Ovary (tissue), 9 donors: Measurements from ENCODE around the gene PHC1. TPM values are rescaled to one million over a fixed set of nuclear protein-coding genes. Genes with fewer than 3 reads are reported as not detected.

Experiments used
- DNase-seq, 5 donors: peaks; one replicate each; pipeline ENCODE4 v3.0.0-alpha.2; 2019 to 2020
- H3K27ac ChIP-seq, 2 donors: fragments of 200-600 bp; one replicate each; pipeline versions ENCODE4 v1.5.1 to v1.8.0; 2019 to 2022
- H3K27me3 ChIP-seq: fragments of 200-600 bp; one replicate; pipeline ENCODE4 v1.8.0; 2022
- H3K36me3 ChIP-seq: fragments of 200-600 bp; sonication (generic); one replicate; pipeline ENCODE4 v1.5.1; 2019
- H3K4me1 ChIP-seq: one replicate; pipeline ENCODE4 v1.8.1; 2013; ENCODE audit warnings: mild to moderate bottlenecking, moderate library complexity; ENCODE audit not compliant: insufficient read depth
- H3K4me3 ChIP-seq: fragments of 200-600 bp; sonication (generic); one replicate; pipeline ENCODE4 v1.5.1; 2017
- H3K9me3 ChIP-seq, 2 donors: fragments of 200-600 bp in 1 of 2; sonication (generic) in 1 of 2; one replicate each; pipeline versions ENCODE4 v1.5.1 to v1.8.1; 2013 to 2019; ENCODE audit warnings: mild to moderate bottlenecking in 1 of 2, moderate library complexity in 1 of 2
- EP300 ChIP-seq: sonication (generic); formaldehyde crosslinking; IDR thresholded peaks from one replicate; pipeline ENCODE4 v1.6.1; 2017; ENCODE audit warnings: antibody characterized with exemption
- POLR2A ChIP-seq: fragments of 450-650 bp; IDR thresholded peaks from one replicate; pipeline ENCODE4 v1.6.1; 2017; ENCODE audit warnings: antibody characterized with exemption, mild to moderate bottlenecking, moderate library complexity
- WGBS, 3 donors: extraction: QIAGEN DNeasy Blood & Tissue Kit in 1 of 3; methylation state at CpG; one replicate each; pipeline versions ENCODE4 v1.1.5 to v1.1.7; 2013 to 2017; 5-methylcytosine and 5-hydroxymethylcytosine counted together
- intact Hi-C, 4 donors: fragments of 100-400 bp; cut with DNase I; formaldehyde crosslinking; loops; one replicate each; pipeline versions ENCODE4 v1.11.0 to v1.15.1; 2022 to 2023
- polyA plus RNA-seq, 2 donors: library from polyadenylated mRNA; stranded (reverse); fragments of 200-250 nt in 1 of 2; fragments of 350-450 nt in 1 of 2; fragmentation: Illumina TruSeq in 1 of 2; extraction: RNeasy Lipid Tissue Mini Kit (QIAGEN cat#74804) in 1 of 2; gene quantifications; one replicate each; pipeline ENCODE4 v1.2.3, GENCODE V29; 2013 to 2014
- total RNA-seq, 7 donors: library from RNA; depleted of rRNA in 2 of 7; stranded (reverse); fragments of >200 nt in 2 of 7; fragmentation: NEBNext Ultra II Directional in 3 of 7; extraction: Animal tissue kit (Norgen Biotek cat#: 25700) in 3 of 7; gene quantifications; one replicate each; pipeline versions ENCODE4 v1.1.0 to v1.2.4, GENCODE V29; 2016 to 2023
- TF ChIP-seq, protein P1 (sequence below), 3 donors: fragments of 450-650 bp in 2 of 3; fragments of 200-600 bp in 1 of 3; IDR thresholded peaks; one replicate each; pipeline versions ENCODE4 v1.5.1 to v1.8.0; 2016 to 2022; ENCODE audit warnings: antibody characterized with exemption in 3 of 3, mild to moderate bottlenecking in 1 of 3
- donor health status: DM: no; HTN: no; CAD: no; lungs with moderate emphysema.
- donor health status: DM: no; HTN: no; CAD: no.
- donor health status: Bipolar disorder and iron deficiency.
- donor health status: DM: yes; HTN: yes; CAD: no.
- donor health status: DM: no; HTN: no; CAD: no.
- donor health status: DM: yes; HTN: yes; CAD: no.

Gene PHC1
- total and polyA plus RNA-seq, 9 donors: 35.0 to 66.6 (median 53.9) TPM

DNA sequence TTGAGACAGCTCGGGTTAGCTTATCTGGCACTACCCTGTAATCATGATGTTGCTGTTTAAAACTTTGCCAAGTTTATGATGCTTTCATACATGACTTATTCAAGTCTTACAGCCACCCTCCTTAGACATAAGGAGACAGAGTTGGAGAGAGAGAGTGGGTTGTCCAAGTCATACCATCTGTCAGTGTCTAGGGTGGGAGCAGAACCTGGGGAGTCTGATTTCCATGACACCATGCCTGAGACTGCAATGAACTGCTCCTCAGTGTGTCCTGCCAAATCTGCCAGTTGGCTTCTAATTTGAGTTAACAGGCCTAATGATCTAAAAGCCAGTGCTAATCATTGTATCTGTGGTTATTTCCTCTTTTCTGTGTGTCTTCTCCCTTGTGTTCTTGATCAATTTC is 43.7 kb upstream of the PHC1 start:
- Histone ChIP-seq H3K4me1 (no peaks in the 10 kb centered on the region), H3K27ac (no peak overlapping the region), H3K36me3 (no peaks in the 10 kb centered on the region), H3K4me3 (no peak overlapping the region), H3K9me3 (no peaks in the 10 kb centered on the region), H3K27me3 (no peaks in the 10 kb centered on the region)
- TF ChIP-seq EP300 (no peak), POLR2A (no peak)
- TF ChIP-seq, protein P1, sequence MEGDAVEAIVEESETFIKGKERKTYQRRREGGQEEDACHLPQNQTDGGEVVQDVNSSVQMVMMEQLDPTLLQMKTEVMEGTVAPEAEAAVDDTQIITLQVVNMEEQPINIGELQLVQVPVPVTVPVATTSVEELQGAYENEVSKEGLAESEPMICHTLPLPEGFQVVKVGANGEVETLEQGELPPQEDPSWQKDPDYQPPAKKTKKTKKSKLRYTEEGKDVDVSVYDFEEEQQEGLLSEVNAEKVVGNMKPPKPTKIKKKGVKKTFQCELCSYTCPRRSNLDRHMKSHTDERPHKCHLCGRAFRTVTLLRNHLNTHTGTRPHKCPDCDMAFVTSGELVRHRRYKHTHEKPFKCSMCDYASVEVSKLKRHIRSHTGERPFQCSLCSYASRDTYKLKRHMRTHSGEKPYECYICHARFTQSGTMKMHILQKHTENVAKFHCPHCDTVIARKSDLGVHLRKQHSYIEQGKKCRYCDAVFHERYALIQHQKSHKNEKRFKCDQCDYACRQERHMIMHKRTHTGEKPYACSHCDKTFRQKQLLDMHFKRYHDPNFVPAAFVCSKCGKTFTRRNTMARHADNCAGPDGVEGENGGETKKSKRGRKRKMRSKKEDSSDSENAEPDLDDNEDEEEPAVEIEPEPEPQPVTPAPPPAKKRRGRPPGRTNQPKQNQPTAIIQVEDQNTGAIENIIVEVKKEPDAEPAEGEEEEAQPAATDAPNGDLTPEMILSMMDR (IDR thresholded peaks at IDR 0.05): no peak
- no peak for DNase-seq
- intact Hi-C loops: no loop called here
- whole genome bisulfite sequencing, 3 donors: 31 to 40% (median 33%) methylated on average over 1 of the region's 1 CpG

DNA sequence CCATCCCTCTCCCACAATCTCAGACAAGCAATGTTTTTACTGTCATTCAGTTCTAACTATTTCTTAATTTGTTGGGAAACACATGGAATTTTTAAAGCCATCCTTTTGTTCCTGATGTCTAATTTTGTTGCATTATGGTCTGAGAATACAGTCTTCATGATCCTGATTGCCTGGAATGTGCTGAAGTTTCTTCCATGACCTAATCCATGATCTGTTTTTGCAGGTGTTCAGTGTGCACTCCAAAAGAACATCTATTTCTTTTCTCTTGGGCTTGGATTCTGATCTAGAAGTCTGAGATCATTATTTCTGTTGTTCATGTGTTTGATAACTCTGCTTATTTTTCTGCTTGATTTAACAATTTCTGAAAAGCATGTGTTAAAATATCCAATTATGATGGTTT is 43.2 kb upstream of the PHC1 start:
- H3K36me3 ChIP-seq: no peaks in the 10 kb centered on the region
- intact Hi-C loops: no loop called here
- no peaks in the 10 kb centered on the region for H3K4me1 ChIP-seq
- DNase-seq: no peak
- H3K27ac ChIP-seq: no peak overlapping the region
- H3K9me3 ChIP-seq: no peaks in the 10 kb centered on the region
- H3K27me3 ChIP-seq: no peaks in the 10 kb centered on the region
- no peak overlapping the region for H3K4me3 ChIP-seq
- TF ChIP-seq, protein P1 (IDR thresholded peaks at IDR 0.05): no peak
- TF ChIP-seq POLR2A (no peak), EP300 (no peak)

DNA sequence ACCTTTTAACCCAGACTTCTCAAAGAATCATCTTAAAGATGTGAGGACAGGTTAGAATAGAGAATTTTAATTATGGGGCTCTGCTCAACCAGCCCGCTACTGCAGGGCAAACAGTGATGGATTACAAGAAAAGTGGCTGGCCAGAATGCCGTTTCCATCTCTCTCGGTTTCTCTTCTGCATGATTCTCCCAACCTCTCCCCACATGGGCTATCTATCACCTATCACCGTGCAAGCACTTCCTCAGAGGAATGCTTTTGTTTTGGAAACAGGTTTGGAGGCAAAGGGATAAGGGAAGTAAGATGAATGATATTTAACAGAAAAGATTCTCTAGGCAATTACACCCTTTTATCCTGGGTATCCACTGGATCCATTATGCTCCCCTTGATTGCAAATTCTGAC is 37.4 kb upstream of the PHC1 start:
- Histone ChIP-seq H3K4me1 (no peaks in the 10 kb centered on the region), H3K36me3 (no peaks in the 10 kb centered on the region), H3K4me3 (no peak overlapping the region), H3K9me3 (no peaks in the 10 kb centered on the region), H3K27me3 (no peaks in the 10 kb centered on the region), H3K27ac (no peak overlapping the region)
- no peak for TF ChIP-seq EP300
- TF ChIP-seq, protein P1 (IDR thresholded peaks at IDR 0.05): no peak
- 36 to 41% (median 41%) methylated on average over 4 of the region's 4 CpGs for WGBS, 3 donors
- intact Hi-C loops: no loop called here
- no peak for DNase-seq

DNA sequence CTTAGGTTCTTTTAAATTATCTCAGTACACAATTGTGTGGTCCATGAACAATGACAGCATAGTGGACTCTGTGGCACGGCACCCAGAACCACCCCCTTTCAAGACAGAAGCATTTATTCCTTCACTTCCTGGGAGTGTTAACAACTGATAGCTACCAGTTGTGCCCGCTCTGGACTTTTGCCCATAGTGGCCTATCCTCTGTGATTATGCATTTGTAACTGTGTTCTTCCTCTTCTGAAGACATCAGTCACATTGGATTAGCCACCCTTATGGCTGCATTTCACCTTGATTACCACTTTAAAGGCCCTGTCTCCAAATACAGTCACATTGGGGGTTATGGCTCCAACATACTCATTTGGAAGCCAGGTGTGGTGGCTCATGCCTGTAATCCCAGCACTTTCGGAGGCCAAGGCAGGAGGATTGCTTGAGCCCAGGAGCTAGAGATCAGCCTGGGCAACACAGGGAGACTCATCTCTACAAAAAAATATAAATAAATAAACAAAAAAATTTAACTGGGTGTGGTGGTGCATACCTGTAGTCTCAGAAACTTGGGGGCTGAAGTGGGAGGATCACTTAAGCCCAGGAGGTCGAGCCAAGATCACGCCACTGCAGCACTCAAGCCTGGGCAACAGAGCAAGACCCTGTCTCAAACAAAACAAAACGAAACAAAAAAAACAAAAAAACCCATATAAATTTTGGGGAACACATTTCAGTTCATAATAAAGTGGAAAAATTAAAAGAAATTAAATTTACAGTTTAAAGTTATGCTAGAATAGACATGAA is 27.6 kb upstream of the PHC1 start:
- H3K27me3 ChIP-seq: no peaks in the 10 kb centered on the region
- H3K27ac ChIP-seq: no peak overlapping the region
- DNase-seq: no peak
- intact Hi-C loops: loop anchor here in 2 of 4 donors (5.0 kb wide), 2 partner anchors 204 to 1971 kb away; no protein-coding TSS in a partner anchor
- no peaks in the 10 kb centered on the region for H3K36me3 ChIP-seq
- TF ChIP-seq, protein P1 (IDR thresholded peaks at IDR 0.05): no peak
- TF ChIP-seq EP300: no peak
- TF ChIP-seq POLR2A: no peak
- H3K9me3 ChIP-seq: no peaks in the 10 kb centered on the region
- no peaks in the 10 kb centered on the region for H3K4me1 ChIP-seq
- no peak overlapping the region for H3K4me3 ChIP-seq
- 91% methylated on average over 6 of the region's 6 CpGs for WGBS, 3 donors
